Measurements from ENCODE around the gene BTG3. TPM values are rescaled to one million over a fixed set of nuclear protein-coding genes. Genes with fewer than 3 reads are reported as not detected.

BTG3 gene
- polyA plus RNA-seq, 1 donor from 2014 or later, result 38.5 TPM

GRCh38 chr21:17554679-17555465 lies 57.8 kb downstream of the BTG3 start:
- Histone ChIP-seq H3K27me3 (ENCODE audit: insufficient read depth, low read depth, low read length) (no peaks in the 10 kb centered on the region), H3K79me2 (replicated peaks; ENCODE audit: insufficient read depth, low read length) (peaks cover 17% of the 10 kb centered on the region), H3K36me3 (ENCODE audit: insufficient read depth, low read length) (peaks cover 10% of the 10 kb centered on the region), H3K4me2 (ENCODE audit: low read length) (no peak overlapping the region), H3K9me3 (ENCODE audit: low read length) (no peaks in the 10 kb centered on the region), H3F3A (ENCODE audit: insufficient read depth, low read length, poor library complexity, severe bottlenecking) (no peaks in the 10 kb centered on the region), H2AFZ (ENCODE audit: low read depth, low read length) (no peak overlapping the region), H3K9ac (ENCODE audit: low read length) (no peak overlapping the region), H3K27ac (ENCODE audit: low read length) (no peak overlapping the region), H4K20me1 (ENCODE audit: insufficient read depth) (no peaks in the 10 kb centered on the region), H3K4me3 (ENCODE audit: low read length) (no peak overlapping the region), H3K9me2 (ENCODE audit: insufficient read depth, low read length) (no peaks in the 10 kb centered on the region)
- TF ChIP-seq EZH2 (IDR thresholded peaks at IDR 0.05; ENCODE audit: borderline replicate concordance, insufficient read depth, low read length, poor library complexity, severe bottlenecking) (no peak), POLR2AphosphoS5 (IDR thresholded peaks at IDR 0.05) (peak; percentile 44)

- Histone ChIP-seq H3K79me2 (replicated peaks; ENCODE audit: insufficient read depth, low read length) (peaks cover 17% of the 10 kb centered on the region), H3K36me3 (ENCODE audit: insufficient read depth, low read length) (peaks cover 11% of the 10 kb centered on the region), H3K9me3 (ENCODE audit: low read length) (no peaks in the 10 kb centered on the region), H3K27ac (ENCODE audit: low read length) (no peak overlapping the region), H3F3A (ENCODE audit: insufficient read depth, low read length, poor library complexity, severe bottlenecking) (no peaks in the 10 kb centered on the region), H4K20me1 (ENCODE audit: insufficient read depth) (no peaks in the 10 kb centered on the region), H2AFZ (ENCODE audit: low read depth, low read length) (no peak overlapping the region), H3K4me2 (ENCODE audit: low read length) (no peak overlapping the region), H3K9ac (ENCODE audit: low read length) (no peak overlapping the region), H3K4me3 (ENCODE audit: low read length) (no peak overlapping the region), H3K9me2 (ENCODE audit: insufficient read depth, low read length) (no peaks in the 10 kb centered on the region), H3K27me3 (ENCODE audit: insufficient read depth, low read depth, low read length) (no peaks in the 10 kb centered on the region)
- TF ChIP-seq TAF1 (IDR thresholded peaks at IDR 0.05; ENCODE audit: low read depth), result no peak
Measured at GRCh38 chr21:17554120-17554519, 58.6 kb downstream of the BTG3 start.

- no peaks in the 10 kb centered on the region for H4K20me1 ChIP-seq (ENCODE audit: insufficient read depth)
- H3K9ac ChIP-seq (ENCODE audit: low read length), result no peak overlapping the region
- TF ChIP-seq REST (IDR thresholded peaks at IDR 0.05; ENCODE audit: borderline replicate concordance), result no peak
- TF ChIP-seq CTCF (IDR thresholded peaks at IDR 0.05; ENCODE audit: poor library complexity, severe bottlenecking), result no peak
- no peak for TF ChIP-seq EZH2 (IDR thresholded peaks at IDR 0.05; ENCODE audit: borderline replicate concordance, insufficient read depth, low read length, poor library complexity, severe bottlenecking)
- no peak for TF ChIP-seq POLR2AphosphoS5 (IDR thresholded peaks at IDR 0.05)
- no peaks in the 10 kb centered on the region for H3K9me2 ChIP-seq (ENCODE audit: insufficient read depth, low read length)
- H3K4me2 ChIP-seq (ENCODE audit: low read length), result no peak overlapping the region
- no peaks in the 10 kb centered on the region for H3K9me3 ChIP-seq (ENCODE audit: low read length)
- no peaks in the 10 kb centered on the region for H3K27me3 ChIP-seq (ENCODE audit: insufficient read depth, low read depth, low read length)
- peaks cover 11% of the 10 kb centered on the region for H3K79me2 ChIP-seq (replicated peaks; ENCODE audit: insufficient read depth, low read length)
- H2AFZ ChIP-seq (ENCODE audit: low read depth, low read length), result no peak overlapping the region
- H3K36me3 ChIP-seq (ENCODE audit: insufficient read depth, low read length), result peaks cover 16% of the 10 kb centered on the region
- no peak overlapping the region for H3K4me3 ChIP-seq (ENCODE audit: low read length)
- no peak overlapping the region for H3K27ac ChIP-seq (ENCODE audit: low read length)
- H3F3A ChIP-seq (ENCODE audit: insufficient read depth, low read length, poor library complexity, severe bottlenecking), result no peaks in the 10 kb centered on the region
Measured at GRCh38 chr21:17552410-17552809, 60.3 kb downstream of the BTG3 start.

Measured in neural cell (in vitro differentiated cells).